GM12878 (cell line): Measurements from ENCODE around the gene NPR3. TPM values are rescaled to one million over a fixed set of nuclear protein-coding genes. Genes with fewer than 3 reads are reported as not detected.

Experiments used
- ATAC-seq: fragments of 200-7000 bp; cut with Tn5 transposase; 3 replicates; pipeline ENCODE4 v1.9.1; 2020; ENCODE audit warnings: mild to moderate bottlenecking, moderate library complexity
- BruUV-seq: library from RNA; stranded (reverse); fragments of 400-500 nt; replicated peaks from 2 replicates; lab custom pipeline; 2021; lab: Mats Ljungman, UMichigan
- CTCF ChIA-PET: fragments of 300-600 bp; sonication (Branson Sonifier 250); formaldehyde crosslinking; extraction: SDS; loops from one replicate; lab custom pipeline; 2021; ENCODE audit warnings: inconsistent platforms; lab: Yijun Ruan, JAX
- POLR2A ChIA-PET: fragments of 350-600 bp; formaldehyde crosslinking; extraction: SDS; loops from one replicate; lab custom pipeline; 2021; ENCODE audit warnings: inconsistent platforms; lab: Charles Lee
- RAD21 ChIA-PET: fragments of 300-600 bp; sonication (Branson Sonifier 250); formaldehyde crosslinking; loops from one replicate; lab custom pipeline; 2023; ENCODE audit warnings: antibody characterized with exemption; ENCODE audit not compliant: unreplicated experiment; lab: Charles Lee
- SMC1A ChIA-PET: fragments of 300-600 bp; sonication (Branson Sonifier 250); formaldehyde crosslinking; loops from one replicate; lab custom pipeline; 2023; ENCODE audit not compliant: unreplicated experiment, uncharacterized antibody; lab: Charles Lee
- DNase-seq: peaks from one replicate; pipeline ENCODE4 v3.0.0-alpha.2; 2011; ENCODE audit warnings: low read depth, low spot score
- FAIRE-seq: peaks from 3 replicates; lab custom pipeline; 2011; peaks lifted over from hg19 to GRCh38; lab: Jason Lieb, UNC
- H2AFZ ChIP-seq: 2 replicates; pipeline ENCODE4 v1.6.0; 2011; ENCODE audit warnings: low read depth, low read length, control low read depth; ENCODE audit not compliant: control insufficient read depth
- H3K27ac ChIP-seq: 2 replicates; pipeline ENCODE4 v1.5.1; 2011; ENCODE audit warnings: control low read depth; ENCODE audit not compliant: control insufficient read depth, insufficient read depth
- H3K27me3 ChIP-seq, 2 experiments: replicated peaks in 1 of 2; 2 replicates each; pipeline versions ENCODE4 v1.6.0 to v1.6.1; 2011; ENCODE audit warnings: low read length in 1 of 2; ENCODE audit not compliant: control insufficient read depth in 2 of 2, insufficient read depth in 2 of 2
- H3K36me3 ChIP-seq, 2 experiments: 2 replicates each; pipeline ENCODE4 v1.5.1; 2011; ENCODE audit warnings: low read length in 1 of 2; ENCODE audit not compliant: control insufficient read depth in 2 of 2, insufficient read depth in 2 of 2
- H3K4me1 ChIP-seq: 2 replicates; pipeline ENCODE4 v1.6.1; 2011; ENCODE audit warnings: mild to moderate bottlenecking, low read length, moderate library complexity, mixed read lengths; ENCODE audit not compliant: control insufficient read depth, insufficient read depth
- H3K4me2 ChIP-seq: 2 replicates; pipeline ENCODE4 v1.6.0; 2011; ENCODE audit warnings: control low read depth; ENCODE audit not compliant: control insufficient read depth, insufficient read depth
- H3K4me3 ChIP-seq: fragments of 200-600 bp; sonication (generic); 2 replicates; pipeline ENCODE4 v1.5.1; 2016
- H3K79me2 ChIP-seq: 2 replicates; pipeline ENCODE4 v1.6.0; 2011; ENCODE audit warnings: low read length; ENCODE audit not compliant: control insufficient read depth, insufficient read depth
- H3K9ac ChIP-seq: 2 replicates; pipeline ENCODE4 v1.8.0; 2011; ENCODE audit warnings: low read length, control low read depth, mixed read lengths; ENCODE audit not compliant: control insufficient read depth, insufficient read depth
- H3K9me3 ChIP-seq: replicated peaks from 3 replicates; pipeline ENCODE4 v1.5.1; 2011; ENCODE audit warnings: mild to moderate bottlenecking, low read length; ENCODE audit not compliant: control insufficient read depth, insufficient read depth
- H4K20me1 ChIP-seq: 2 replicates; pipeline ENCODE4 v1.6.0; 2011; ENCODE audit not compliant: control insufficient read depth, insufficient read depth
- BHLHE40 ChIP-seq, 2 experiments: fragments of 450-650 bp in 1 of 2; IDR thresholded peaks; 2 replicates each; pipeline ENCODE4 v1.6.1; 2011 to 2017; ENCODE audit warnings: low read depth in 2 of 2, borderline replicate concordance in 1 of 2, improper control_type of control experiment in 1 of 2, low read length in 1 of 2, mild to moderate bottlenecking in 1 of 2
- EGR1 ChIP-seq, 2 experiments: IDR thresholded peaks; 1 replicate in 1 of 2; 2 replicates in 1 of 2; pipeline ENCODE4 v1.6.1; 2011 to 2012; ENCODE audit warnings: low read depth in 2 of 2, low read length in 2 of 2, borderline replicate concordance in 1 of 2, mild to moderate bottlenecking in 1 of 2, moderate library complexity in 1 of 2
- EP300 ChIP-seq, 2 experiments: fragments of 150-350 bp in 1 of 2; IDR thresholded peaks; 2 replicates each; pipeline ENCODE4 v1.6.1; 2011 to 2012; ENCODE audit warnings: low read depth in 2 of 2, low read length in 2 of 2, borderline replicate concordance in 1 of 2, improper control_type of control experiment in 1 of 2, inconsistent platforms in 1 of 2; ENCODE audit not compliant: control insufficient read depth in 1 of 2
- HCFC1 ChIP-seq: fragments of 150-350 bp; IDR thresholded peaks from 2 replicates; pipeline ENCODE4 v1.6.1; 2014; ENCODE audit warnings: low read length
- KDM1A ChIP-seq: fragments of 200-600 bp; sonication (generic); IDR thresholded peaks from 2 replicates; pipeline ENCODE4 v1.6.1; 2016; ENCODE audit warnings: borderline replicate concordance
- MAX ChIP-seq: IDR thresholded peaks from 2 replicates; pipeline ENCODE4 v1.6.1; 2012; ENCODE audit warnings: low read depth, low read length, improper control_type of control experiment
- MTA3 ChIP-seq: IDR thresholded peaks from 2 replicates; pipeline ENCODE4 v1.6.1; 2012; ENCODE audit warnings: low read length, inconsistent platforms, borderline replicate concordance
- NR2C1 ChIP-seq: fragments of 450-650 bp; IDR thresholded peaks from 2 replicates; pipeline ENCODE4 v1.6.1; 2017; ENCODE audit warnings: antibody characterized with exemption, mild to moderate bottlenecking, moderate library complexity
- NR2C2 ChIP-seq: IDR thresholded peaks from 2 replicates; pipeline ENCODE4 v1.6.1; 2011; ENCODE audit warnings: borderline replicate concordance, low read depth; ENCODE audit not compliant: control insufficient read depth, insufficient read length
- NR2F1 ChIP-seq: fragments of 450-650 bp; conservative IDR thresholded peaks from 2 replicates; pipeline ENCODE4 v1.6.1; 2017; ENCODE audit warnings: mild to moderate bottlenecking
- SIN3A ChIP-seq: IDR thresholded peaks from 2 replicates; pipeline ENCODE4 v1.6.1; 2012; ENCODE audit warnings: low read depth, low read length, improper control_type of control experiment
- SMC3 ChIP-seq: IDR thresholded peaks from 2 replicates; pipeline ENCODE4 v1.6.1; 2011; ENCODE audit warnings: low read length, improper control_type of control experiment, borderline replicate concordance
- STAT3 ChIP-seq: IDR thresholded peaks from 2 replicates; pipeline ENCODE4 v1.6.1; 2011; ENCODE audit warnings: low read depth, low read length, improper control_type of control experiment
- WGBS: methylation state at CpG from one replicate; pipeline ENCODE4 v1.1.6; 2016; ENCODE audit warnings: low lambda C conversion rate; ENCODE audit not compliant: insufficient replicate concordance, insufficient coverage; ENCODE audit errors: missing lambda C conversion rate; 5-methylcytosine and 5-hydroxymethylcytosine counted together
- in situ Hi-C: fragments of 300-500 bp; cut with MboI; formaldehyde crosslinking; loops from 9 replicates; pipeline ENCODE4 v1.14.3; 2018; ENCODE audit warnings: mixed read lengths
- intact Hi-C: fragments of 100-400 bp; cut with micrococcal nuclease; formaldehyde crosslinking; loops from one replicate; pipeline ENCODE4 v1.14.2; 2022; ENCODE audit not compliant: unreplicated experiment
- polyA plus RNA-seq, 11 experiments: library from polyadenylated mRNA; depleted of rRNA in 4 of 11; unstranded in 6 of 11; stranded (reverse) in 5 of 11; fragments of >200 nt; fragmentation: Nextera tagmentation in 4 of 11; fragmentation: Illumina TruSeq in 1 of 11; extraction: Ambion mirVana in 4 of 11; extraction: Trizol in 1 of 11; gene quantifications; 1 replicate in 1 of 11; 2 replicates in 10 of 11; pipeline versions ENCODE4 v1.2.1 to v1.2.3, GENCODE V29; 2011 to 2016; ENCODE audit warnings: inconsistent platforms in 2 of 11, missing spikeins in 2 of 11, low read depth in 1 of 11
- total RNA-seq, 4 experiments: library from RNA; depleted of rRNA in 3 of 4; stranded (reverse); fragments of >200 nt in 3 of 4; fragmentation: Illumina TruSeq in 1 of 4; extraction: Trizol in 1 of 4; gene quantifications; 2 replicates each; pipeline versions ENCODE4 v1.2.1 to v1.2.3, GENCODE V29; 2013 to 2021

Gene NPR3
- total and polyA plus RNA-seq, 10 of the 15 experiments (the other 5 are each of a cell fraction or from before 2014, with no cell fraction given), result 0.01 to 0.37 (median 0.14) TPM; not detected in 7

- ATAC-seq (no peak), FAIRE-seq (no peak), DNase-seq (no peak)
- TF ChIP-seq MAX, result no peak
- TF ChIP-seq SMC3, result no peak
- no peak for TF ChIP-seq EP300 (IDR thresholded peaks at IDR 0.05; ENCODE audit: borderline replicate concordance in 1 of 2, control insufficient read depth in 1 of 2, low read depth in 2 of 2, low read length in 2 of 2)
- TF ChIP-seq STAT3, result no peak
- no peak for TF ChIP-seq KDM1A
- no peak for TF ChIP-seq MTA3
- TF ChIP-seq NR2C2, result no peak
- no peak for TF ChIP-seq NR2C1
- no peak for TF ChIP-seq NR2F1
- no peak for TF ChIP-seq SIN3A
- TF ChIP-seq EGR1 (IDR thresholded peaks at IDR 0.05; ENCODE audit: borderline replicate concordance in 1 of 2, low read depth in 2 of 2, low read length in 2 of 2), result no peak
- TF ChIP-seq HCFC1, result no peak
- no peak for TF ChIP-seq BHLHE40 (IDR thresholded peaks at IDR 0.05; ENCODE audit: borderline replicate concordance in 1 of 2, low read depth in 2 of 2, low read length in 1 of 2)
- ChIA-PET RAD21 (no interaction called here), CTCF (interaction anchor here (0.6 kb wide), 1 partner anchor 39 kb away, joined by 3 read pairs; no protein-coding TSS in a partner anchor), SMC1A (no interaction called here), POLR2A (no interaction called here)
- H2AFZ ChIP-seq, result no peak overlapping the region
- H3K79me2 ChIP-seq, result no peaks in the 10 kb centered on the region
- intact Hi-C loops, result no loop called here
- no peak overlapping the region for H3K27ac ChIP-seq
- H4K20me1 ChIP-seq, result no peaks in the 10 kb centered on the region
- no peaks in the 10 kb centered on the region for H3K27me3 ChIP-seq
- no peaks in the 10 kb centered on the region for H3K4me1 ChIP-seq
- no TSS peak for BruUV-seq
- 13% methylated on average over 1 of the region's 1 CpG for WGBS
- no peaks in the 10 kb centered on the region; the same call in 2 of the 3 replicates for H3K9me3 ChIP-seq
- H3K4me3 ChIP-seq, result no peak overlapping the region
- no peak overlapping the region for H3K9ac ChIP-seq
- no peaks in the 10 kb centered on the region for H3K36me3 ChIP-seq
- in situ Hi-C loops, result no loop called here
- no peak overlapping the region for H3K4me2 ChIP-seq
Measured at GRCh38 chr5:32679218-32679617, 31.9 kb upstream of the NPR3 start.
